ENCODE measurements around the gene TRIM49B.
"Not testable (repeated sequence)": the region's sequence is repeated elsewhere in the genome, so short reads cannot be mapped to it uniquely, and the experiment has no call there.

DNA sequence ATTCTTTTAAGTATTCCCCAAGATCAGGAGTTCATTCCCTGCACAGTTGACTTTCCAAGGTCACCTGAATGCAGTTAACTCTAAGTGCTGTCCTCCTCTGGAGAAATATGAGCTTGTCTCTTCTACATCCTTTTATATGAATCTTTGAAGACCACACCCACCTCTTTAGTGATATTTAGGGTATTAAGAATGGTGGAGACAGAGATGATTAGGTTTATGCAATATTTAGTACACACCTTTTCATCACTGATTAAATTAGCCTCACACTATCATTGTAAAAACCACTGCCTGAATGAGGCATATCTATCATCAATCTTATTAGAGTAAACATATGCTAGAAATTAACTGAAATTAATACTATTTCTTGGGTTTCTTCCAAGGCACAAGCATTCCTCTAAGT, 44.8 kb upstream of the TRIM49B start, which contains the start of gene TRIM51G:
- not testable (repeated sequence) for TF ChIP-seq POLR2AphosphoS5 (IDR thresholded peaks at IDR 0.05; ENCODE audit: low read depth, low read length); POLR2A (IDR thresholded peaks at IDR 0.05; ENCODE audit: low read depth, low read length); TAF1 (IDR thresholded peaks at IDR 0.05; ENCODE audit: borderline replicate concordance, low read depth, low read length)

Data from GM12892 (cell line).